SH-SY5Y (cell line): Measurements from ENCODE around the gene UBAC2.

Source experiments
- GATA2 ChIP-seq: IDR thresholded peaks from 2 replicates; pipeline ENCODE4 v1.6.1; 2011; ENCODE audit warnings: mild to moderate bottlenecking, low read depth, low read length
- GATA3 ChIP-seq: IDR thresholded peaks from 2 replicates; pipeline ENCODE4 v1.6.1; 2011; ENCODE audit warnings: low read depth, mild to moderate bottlenecking, low read length, moderate library complexity

DNA sequence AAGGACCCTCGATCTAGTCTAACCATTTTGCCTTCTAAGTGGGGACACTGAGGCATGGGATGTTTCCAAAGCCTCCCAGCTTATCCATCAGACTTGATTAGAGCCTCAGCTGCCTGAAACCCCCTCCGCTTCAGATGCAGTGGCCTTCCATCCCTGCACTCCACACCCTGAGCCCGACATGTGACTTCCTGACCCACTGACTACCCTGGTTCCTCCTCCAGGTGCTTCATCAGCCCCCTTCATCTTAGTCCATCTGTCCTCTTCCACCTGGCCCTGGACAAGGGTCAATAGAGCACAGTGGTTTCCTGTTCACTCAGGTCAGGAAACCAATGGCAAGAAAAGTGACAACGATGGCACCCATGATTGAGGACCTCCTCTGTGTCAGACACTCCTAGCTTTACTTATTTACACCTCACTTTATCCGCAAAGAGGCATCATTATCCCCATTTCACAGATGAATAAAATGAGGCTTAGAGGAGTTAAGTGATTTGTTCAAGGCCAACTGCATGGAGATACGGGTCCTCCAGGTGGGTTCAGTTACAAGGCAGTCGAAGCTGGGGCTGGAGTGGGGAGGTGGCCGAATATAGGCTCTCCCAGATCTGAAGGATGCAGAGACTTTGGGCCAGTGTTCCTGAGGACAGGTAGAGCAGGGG lies 219.1 kb downstream of the UBAC2 start:
- TF ChIP-seq GATA2 = no peak
- no peak for TF ChIP-seq GATA3
